NCI-H748 (cell line): ENCODE data around the gene PLEKHG2.
A peak's percentile ranks its signal among the peaks of the same experiment; 100 is the strongest.
"Not testable (repeated sequence)": the region's sequence is repeated elsewhere in the genome, so short reads cannot be mapped to it uniquely, and the experiment has no call there.

Experiments used
- DNase-seq: peaks from one replicate; lab custom pipeline; 2025; ENCODE audit not compliant: unreplicated experiment; lab: John Stamatoyannopoulos, UW

Gene PLEKHG2, protein sequence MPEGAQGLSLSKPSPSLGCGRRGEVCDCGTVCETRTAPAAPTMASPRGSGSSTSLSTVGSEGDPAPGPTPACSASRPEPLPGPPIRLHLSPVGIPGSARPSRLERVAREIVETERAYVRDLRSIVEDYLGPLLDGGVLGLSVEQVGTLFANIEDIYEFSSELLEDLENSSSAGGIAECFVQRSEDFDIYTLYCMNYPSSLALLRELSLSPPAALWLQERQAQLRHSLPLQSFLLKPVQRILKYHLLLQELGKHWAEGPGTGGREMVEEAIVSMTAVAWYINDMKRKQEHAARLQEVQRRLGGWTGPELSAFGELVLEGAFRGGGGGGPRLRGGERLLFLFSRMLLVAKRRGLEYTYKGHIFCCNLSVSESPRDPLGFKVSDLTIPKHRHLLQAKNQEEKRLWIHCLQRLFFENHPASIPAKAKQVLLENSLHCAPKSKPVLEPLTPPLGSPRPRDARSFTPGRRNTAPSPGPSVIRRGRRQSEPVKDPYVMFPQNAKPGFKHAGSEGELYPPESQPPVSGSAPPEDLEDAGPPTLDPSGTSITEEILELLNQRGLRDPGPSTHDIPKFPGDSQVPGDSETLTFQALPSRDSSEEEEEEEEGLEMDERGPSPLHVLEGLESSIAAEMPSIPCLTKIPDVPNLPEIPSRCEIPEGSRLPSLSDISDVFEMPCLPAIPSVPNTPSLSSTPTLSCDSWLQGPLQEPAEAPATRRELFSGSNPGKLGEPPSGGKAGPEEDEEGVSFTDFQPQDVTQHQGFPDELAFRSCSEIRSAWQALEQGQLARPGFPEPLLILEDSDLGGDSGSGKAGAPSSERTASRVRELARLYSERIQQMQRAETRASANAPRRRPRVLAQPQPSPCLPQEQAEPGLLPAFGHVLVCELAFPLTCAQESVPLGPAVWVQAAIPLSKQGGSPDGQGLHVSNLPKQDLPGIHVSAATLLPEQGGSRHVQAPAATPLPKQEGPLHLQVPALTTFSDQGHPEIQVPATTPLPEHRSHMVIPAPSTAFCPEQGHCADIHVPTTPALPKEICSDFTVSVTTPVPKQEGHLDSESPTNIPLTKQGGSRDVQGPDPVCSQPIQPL (N-terminal part only)

GRCh38 chr19:39412100-39412866 is at the start of gene PLEKHG2:
Gene PLEKHG2, plus strand, starts transcription at chr19:39412669. Its CDS starts 1,418 bp downstream, at chr19:39414087.
- DNase-seq, result peak; percentile 100

- no peak for DNase-seq
These were observed 49.5 kb upstream of the PLEKHG2 start for GRCh38 chr19:39362682-39363657.

- no peak for DNase-seq
These were observed 48.5 kb upstream of the PLEKHG2 start for GRCh38 chr19:39363901-39364457.

- DNase-seq, result no peak
These were observed 46.9 kb upstream of the PLEKHG2 start for GRCh38 chr19:39365531-39365930.

GRCh38 chr19:39369200-39369599 is 43.3 kb upstream of the PLEKHG2 start:
- no peak for DNase-seq

GRCh38 chr19:39370735-39371134 is 41.7 kb upstream of the PLEKHG2 start:
- no peak for DNase-seq

GRCh38 chr19:39372047-39372802 is 40.2 kb upstream of the PLEKHG2 start:
- DNase-seq, result no peak

GRCh38 chr19:39372941-39373340 is 39.5 kb upstream of the PLEKHG2 start:
- DNase-seq, result no peak

DNA sequence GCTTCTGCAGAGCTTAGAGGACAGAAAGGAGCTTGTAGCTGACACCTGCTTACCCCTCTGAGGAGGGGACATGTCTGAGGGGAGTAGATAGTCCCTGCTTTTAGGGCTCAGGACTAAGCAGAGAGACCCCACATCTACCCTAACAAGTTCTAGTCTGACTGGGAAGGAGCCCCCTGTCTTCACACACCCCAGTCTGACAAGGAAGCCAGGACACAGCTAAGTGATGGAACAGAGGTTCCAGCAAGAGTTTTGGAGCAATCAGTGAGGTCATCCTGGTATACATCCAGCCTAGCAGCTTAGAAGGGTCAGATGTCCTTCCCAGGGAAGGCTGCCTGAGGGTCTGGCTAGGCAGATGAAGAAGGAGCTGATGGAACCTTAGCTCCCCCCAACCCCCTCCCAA is 36.5 kb upstream of the PLEKHG2 start:
- no peak for DNase-seq

- DNase-seq, result no peak
These were observed 34.8 kb upstream of the PLEKHG2 start for GRCh38 chr19:39377373-39378362.

- DNase-seq, result not testable (repeated sequence)
These were observed 33.1 kb upstream of the PLEKHG2 start for GRCh38 chr19:39379366-39379765.

DNA sequence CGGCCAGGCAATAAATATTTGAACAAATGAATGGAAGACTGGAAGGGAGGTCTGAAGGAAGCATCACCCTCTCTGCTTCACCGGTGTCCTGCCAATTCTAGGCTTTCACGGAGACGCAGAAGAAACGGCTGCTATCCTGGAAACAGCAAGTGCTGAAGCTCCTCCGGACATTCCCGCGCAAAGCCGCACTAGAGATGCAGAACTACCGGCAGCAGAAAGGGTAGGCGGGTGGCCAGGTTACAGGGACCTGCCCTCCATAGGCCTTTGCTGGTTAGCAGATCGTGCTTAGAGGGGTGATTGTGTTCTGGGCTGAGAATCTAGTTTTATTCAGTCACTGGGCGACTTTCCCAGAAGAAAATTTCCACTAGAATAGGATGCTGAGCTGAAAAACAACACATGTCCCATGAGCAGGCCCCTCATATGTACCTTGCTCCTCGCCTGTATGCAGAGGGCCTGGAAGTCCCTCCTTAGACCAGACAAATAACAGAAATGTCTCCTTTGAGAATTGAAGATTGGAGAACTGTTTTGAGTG is 32.5 kb upstream of the PLEKHG2 start:
- no peak for DNase-seq

DNA sequence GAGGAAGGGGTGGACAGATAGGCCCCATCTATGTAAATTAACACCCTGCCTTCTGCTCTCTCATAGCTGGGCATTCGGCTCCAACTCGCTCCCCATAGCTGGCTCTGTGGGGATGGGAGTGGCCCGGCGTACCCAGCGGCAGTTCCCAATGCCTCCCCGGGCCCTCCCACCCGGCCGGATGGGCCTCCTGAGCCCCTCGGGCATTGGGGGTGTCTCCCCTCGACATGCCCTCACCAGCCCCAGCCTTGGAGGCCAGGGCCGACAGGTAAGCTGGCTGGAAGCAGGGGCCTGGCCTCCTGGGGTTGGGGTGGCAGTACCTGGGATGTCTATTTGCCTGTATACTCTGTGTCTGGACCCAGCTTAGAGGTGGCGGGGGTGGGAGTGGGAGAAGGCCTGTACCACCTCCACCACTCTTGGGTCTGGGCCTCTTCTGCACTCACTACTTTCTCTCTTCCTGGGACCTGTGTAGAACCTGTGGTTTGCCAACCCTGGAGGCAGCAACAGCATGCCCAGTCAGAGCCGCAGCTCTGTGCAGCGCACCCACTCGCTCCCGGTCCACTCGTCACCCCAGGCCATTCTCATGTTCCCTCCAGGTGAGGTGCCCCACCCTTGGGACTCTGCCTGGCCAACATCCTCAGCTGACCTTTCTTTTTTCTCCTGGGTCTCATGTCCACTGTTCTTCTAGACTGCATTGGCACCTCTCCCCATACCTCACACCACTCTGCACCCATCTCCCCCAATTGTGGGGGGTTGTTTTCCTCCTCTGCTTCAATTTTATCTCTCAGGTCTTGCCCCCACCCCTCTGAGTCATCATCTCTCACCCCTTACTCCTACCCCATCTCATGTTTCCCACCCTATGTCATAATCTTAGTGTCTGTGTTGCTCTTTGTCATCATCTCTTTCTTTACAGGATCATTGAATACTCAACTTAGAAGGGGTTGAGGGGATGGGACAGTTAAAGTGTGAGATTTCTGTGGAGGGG is 31.7 kb upstream of the PLEKHG2 start:
- DNase-seq, result no peak

DNA sequence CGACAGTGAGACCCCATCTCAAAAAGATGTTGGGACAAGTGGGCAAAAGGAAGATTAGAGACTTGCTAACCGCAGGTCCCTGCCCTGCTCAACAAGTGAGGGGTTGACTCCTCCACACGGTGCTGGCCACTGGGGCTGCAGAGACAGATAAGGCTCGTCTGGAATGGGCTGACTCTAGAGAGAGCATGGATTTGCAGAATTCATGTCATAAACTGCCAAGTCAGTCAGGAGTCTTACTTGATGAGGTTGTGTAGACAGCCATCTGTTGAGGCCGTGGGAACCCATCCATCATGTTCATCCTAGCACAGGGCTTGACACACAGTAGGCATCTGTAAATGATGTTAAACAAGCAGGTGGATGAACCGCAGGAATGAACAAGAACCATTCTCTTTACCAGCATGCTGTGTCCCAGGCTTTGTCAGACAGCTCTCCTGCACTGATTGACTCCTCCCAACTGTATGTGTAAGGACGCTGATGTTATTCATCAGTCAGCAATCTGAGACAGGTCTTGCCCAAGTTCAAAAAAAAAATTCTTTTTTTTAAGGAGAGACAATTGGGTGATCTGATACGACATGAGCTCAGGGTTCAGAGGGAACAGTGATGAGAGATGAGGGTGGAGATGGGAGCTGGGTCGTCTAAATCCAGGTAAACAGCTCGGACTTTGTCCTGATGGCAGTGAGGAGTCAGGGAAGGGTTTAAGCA is 30.4 kb upstream of the PLEKHG2 start:
- DNase-seq, result no peak
